ENCODE measurements around the gene CHRM2. TPM values are rescaled to one million over a fixed set of nuclear protein-coding genes. Genes with fewer than 3 reads are reported as not detected.

CHRM2 gene
- total and polyA plus RNA-seq, 2 experiments from 2014 or later = 0.21 to 0.35 TPM

GRCh38 chr7:136958016-136958415 is 89.6 kb downstream of the CHRM2 start:
- TF ChIP-seq CREB1 (CRISPR knock-in tag; IDR thresholded peaks at IDR 0.05; ENCODE audit: low read depth) (no peak), CTCF (conservative IDR thresholded peaks at IDR 0.05; ENCODE audit: low read depth in 2 of 2) (no peak), ZNF331 (CRISPR knock-in tag; IDR thresholded peaks at IDR 0.05; ENCODE audit: low read depth) (no peak), ZNF114 (CRISPR knock-in tag; IDR thresholded peaks at IDR 0.05) (no peak), POLR2AphosphoS5 (IDR thresholded peaks at IDR 0.05; ENCODE audit: low read depth) (no peak), ZNF462 (CRISPR knock-in tag; IDR thresholded peaks at IDR 0.05) (no peak), STAT1 (IDR thresholded peaks at IDR 0.05; ENCODE audit: unreplicated experiment) (no peak), JUNB (IDR thresholded peaks at IDR 0.05; ENCODE audit: unreplicated experiment) (no peak), REST (IDR thresholded peaks at IDR 0.05; ENCODE audit: unreplicated experiment) (no peak), EZH2phosphoT487 (IDR thresholded peaks at IDR 0.05; ENCODE audit: unreplicated experiment) (no peak), EZH2 (IDR thresholded peaks at IDR 0.05; ENCODE audit: low read depth, unreplicated experiment) (no peak), NANOG (IDR thresholded peaks at IDR 0.05; ENCODE audit: borderline replicate concordance) (no peak), ETS1 (IDR thresholded peaks at IDR 0.05) (no peak)
- Histone ChIP-seq H3K4me2 (no peak overlapping the region), H2AFZ (no peak overlapping the region), H3K4me3 (no peak overlapping the region), H3K4me1 (ENCODE audit: insufficient read depth) (no peaks in the 10 kb centered on the region), H3K9me2 (ENCODE audit: insufficient read depth) (no peaks in the 10 kb centered on the region), H3K79me2 (replicated peaks; ENCODE audit: insufficient read depth) (no peaks in the 10 kb centered on the region), H3K36me3 (ENCODE audit: insufficient read depth) (no peaks in the 10 kb centered on the region; the same call in 1 of the 2 replicates), H3K27ac (ENCODE audit: low read depth) (no peak overlapping the region), H3K27me3 (ENCODE audit: insufficient read depth) (no peaks in the 10 kb centered on the region), H4K20me1 (replicated peaks; ENCODE audit: insufficient read depth) (no peaks in the 10 kb centered on the region), H3F3A (replicated peaks; ENCODE audit: low read depth) (no peaks in the 10 kb centered on the region)
- Mint-ChIP-seq H3K4me1 (no peaks in the 10 kb centered on the region), H3K36me3 (ENCODE audit: low read depth) (no peaks in the 10 kb centered on the region), H3K9me3 (no peaks in the 10 kb centered on the region), H3K4me3 (no peak overlapping the region), H3K27ac (no peak overlapping the region), H3K27me3 (ENCODE audit: insufficient read depth, low read depth, poor library complexity) (no peaks in the 10 kb centered on the region)
- no peak for ATAC-seq
- no peak for DNase-seq (ENCODE audit: low spot score)
